Colonic mucosa (tissue), 4 donors: ENCODE measurements around the gene MTX2. TPM values are rescaled to one million over a fixed set of nuclear protein-coding genes. Genes with fewer than 3 reads are reported as not detected.

Experiments used
- DNase-seq: peaks from one replicate; pipeline ENCODE4 v3.0.0-alpha.2; 2020
- H3K27ac ChIP-seq: fragments of 200-600 bp; one replicate; pipeline ENCODE4 v1.8.0; 2021
- H3K27me3 ChIP-seq: fragments of 200-600 bp; one replicate; pipeline ENCODE4 v1.8.0; 2021
- H3K36me3 ChIP-seq: fragments of 200-600 bp; one replicate; pipeline ENCODE4 v1.8.0; 2021
- H3K4me1 ChIP-seq: fragments of 200-600 bp; one replicate; pipeline ENCODE4 v1.8.0; 2021; ENCODE audit warnings: mild to moderate bottlenecking
- H3K4me3 ChIP-seq: fragments of 200-600 bp; one replicate; pipeline ENCODE4 v1.8.0; 2021
- H3K9ac ChIP-seq, 2 donors: one replicate each; pipeline ENCODE4 v1.7.0; 2013; ENCODE audit warnings: control low read depth in 2 of 2, low read depth in 2 of 2, low read length in 2 of 2
- H3K9me3 ChIP-seq: fragments of 200-600 bp; one replicate; pipeline ENCODE4 v1.8.0; 2021
- intact Hi-C: fragments of 100-400 bp; cut with DNase I; formaldehyde crosslinking; loops from one replicate; pipeline ENCODE4 v1.14.1; 2022
- total RNA-seq, 2 donors: library from RNA; stranded (reverse); fragmentation: NEBNext Ultra II Directional in 1 of 2; extraction: Animal tissue kit (Norgen Biotek cat#: 25700) in 1 of 2; gene quantifications; one replicate each; pipeline ENCODE4 v1.2.1, GENCODE V29; 2021
- TF ChIP-seq, protein P1 (sequence below): fragments of 200-600 bp; IDR thresholded peaks from one replicate; pipeline ENCODE4 v1.8.0; 2022; ENCODE audit warnings: antibody characterized with exemption, mild to moderate bottlenecking
- donor health status: healthy.
- donor health status: DM: no; HTN: no; CAD: no.
- donor health status: DM: no; HTN: no; CAD: no.

The MTX2 gene
- total RNA-seq, 2 donors from 2014 or later: 33.4 to 34.9 TPM

DNA sequence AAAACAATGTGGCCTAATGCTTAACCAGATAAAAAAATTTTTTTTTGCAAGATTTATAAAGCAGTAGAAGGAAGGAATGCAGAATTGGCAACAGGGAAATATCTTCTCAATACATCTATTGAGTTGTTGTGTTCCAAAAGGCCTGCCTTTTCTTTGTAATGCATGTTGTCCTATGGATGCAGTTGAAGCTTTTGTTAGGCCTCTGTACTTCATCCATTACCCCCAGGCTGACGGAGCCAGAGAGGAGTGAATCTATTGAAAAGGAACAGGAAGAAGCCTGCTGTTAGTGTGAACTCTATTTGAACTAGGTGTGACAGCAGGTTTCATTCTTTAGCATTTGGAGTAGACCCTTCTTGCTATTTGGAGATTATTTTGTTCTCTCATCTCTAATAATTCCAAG is 56.5 kb downstream of the MTX2 start:
- Histone ChIP-seq H3K27ac (no peak overlapping the region), H3K4me1 (no peaks in the 10 kb centered on the region), H3K9me3 (no peaks in the 10 kb centered on the region), H3K36me3 (no peaks in the 10 kb centered on the region), H3K27me3 (no peaks in the 10 kb centered on the region), H3K9ac (no peak overlapping the region), H3K4me3 (no peak overlapping the region)
- intact Hi-C loops: no loop called here
- TF ChIP-seq, protein P1, sequence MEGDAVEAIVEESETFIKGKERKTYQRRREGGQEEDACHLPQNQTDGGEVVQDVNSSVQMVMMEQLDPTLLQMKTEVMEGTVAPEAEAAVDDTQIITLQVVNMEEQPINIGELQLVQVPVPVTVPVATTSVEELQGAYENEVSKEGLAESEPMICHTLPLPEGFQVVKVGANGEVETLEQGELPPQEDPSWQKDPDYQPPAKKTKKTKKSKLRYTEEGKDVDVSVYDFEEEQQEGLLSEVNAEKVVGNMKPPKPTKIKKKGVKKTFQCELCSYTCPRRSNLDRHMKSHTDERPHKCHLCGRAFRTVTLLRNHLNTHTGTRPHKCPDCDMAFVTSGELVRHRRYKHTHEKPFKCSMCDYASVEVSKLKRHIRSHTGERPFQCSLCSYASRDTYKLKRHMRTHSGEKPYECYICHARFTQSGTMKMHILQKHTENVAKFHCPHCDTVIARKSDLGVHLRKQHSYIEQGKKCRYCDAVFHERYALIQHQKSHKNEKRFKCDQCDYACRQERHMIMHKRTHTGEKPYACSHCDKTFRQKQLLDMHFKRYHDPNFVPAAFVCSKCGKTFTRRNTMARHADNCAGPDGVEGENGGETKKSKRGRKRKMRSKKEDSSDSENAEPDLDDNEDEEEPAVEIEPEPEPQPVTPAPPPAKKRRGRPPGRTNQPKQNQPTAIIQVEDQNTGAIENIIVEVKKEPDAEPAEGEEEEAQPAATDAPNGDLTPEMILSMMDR: no peak
- peak; percentile 31 for DNase-seq

DNA sequence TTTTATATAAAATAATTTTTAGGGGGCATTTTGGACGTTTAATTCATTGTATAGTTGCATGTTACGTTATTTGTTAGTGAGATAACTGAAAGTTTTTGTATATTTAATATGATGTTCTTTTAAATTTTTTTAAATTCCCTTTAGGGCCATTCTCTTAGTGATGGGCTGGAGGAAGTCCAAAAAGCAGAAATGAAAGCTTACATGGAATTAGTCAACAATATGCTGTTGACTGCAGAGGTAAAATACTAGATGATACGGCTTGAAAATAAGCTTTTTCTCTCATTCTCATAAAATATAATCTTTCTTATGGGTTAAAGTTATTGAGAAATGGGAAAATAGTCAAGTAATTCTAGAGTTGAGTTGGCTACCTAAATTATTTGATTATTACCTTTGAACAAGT is 58.9 kb downstream of the MTX2 start:
- H3K27ac ChIP-seq: no peak overlapping the region
- TF ChIP-seq, protein P1: no peak
- H3K4me1 ChIP-seq: no peaks in the 10 kb centered on the region
- no peak for DNase-seq
- no peaks in the 10 kb centered on the region for H3K27me3 ChIP-seq
- no peaks in the 10 kb centered on the region for H3K9me3 ChIP-seq
- no peak overlapping the region for H3K9ac ChIP-seq
- H3K36me3 ChIP-seq: no peaks in the 10 kb centered on the region
- H3K4me3 ChIP-seq: no peak overlapping the region
- intact Hi-C loops: no loop called here

DNA sequence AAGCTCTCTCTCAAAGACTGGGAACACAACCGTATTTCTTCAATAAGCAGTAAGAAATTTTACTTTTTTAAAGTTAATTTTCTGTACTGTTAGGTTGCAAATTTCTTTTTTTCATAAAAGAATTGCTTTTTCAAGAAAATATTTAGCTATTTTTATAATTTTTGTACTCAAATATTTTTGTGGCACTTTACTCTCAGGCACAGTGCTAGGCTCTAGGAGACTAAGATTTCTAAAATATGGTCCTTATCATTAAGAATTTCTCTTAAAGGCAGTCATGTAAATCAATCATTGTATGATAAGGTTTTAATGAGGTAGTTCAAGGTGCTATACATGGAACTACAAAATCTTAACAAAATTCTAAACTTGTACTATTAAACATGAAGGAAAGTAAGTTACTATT is 61.4 kb downstream of the MTX2 start:
- Histone ChIP-seq H3K27me3 (no peaks in the 10 kb centered on the region), H3K9ac (no peak overlapping the region), H3K4me3 (no peak overlapping the region), H3K9me3 (no peaks in the 10 kb centered on the region), H3K36me3 (no peaks in the 10 kb centered on the region), H3K27ac (no peak overlapping the region), H3K4me1 (no peaks in the 10 kb centered on the region)
- TF ChIP-seq, protein P1: no peak
- no peak for DNase-seq
- intact Hi-C loops: no loop called here

DNA sequence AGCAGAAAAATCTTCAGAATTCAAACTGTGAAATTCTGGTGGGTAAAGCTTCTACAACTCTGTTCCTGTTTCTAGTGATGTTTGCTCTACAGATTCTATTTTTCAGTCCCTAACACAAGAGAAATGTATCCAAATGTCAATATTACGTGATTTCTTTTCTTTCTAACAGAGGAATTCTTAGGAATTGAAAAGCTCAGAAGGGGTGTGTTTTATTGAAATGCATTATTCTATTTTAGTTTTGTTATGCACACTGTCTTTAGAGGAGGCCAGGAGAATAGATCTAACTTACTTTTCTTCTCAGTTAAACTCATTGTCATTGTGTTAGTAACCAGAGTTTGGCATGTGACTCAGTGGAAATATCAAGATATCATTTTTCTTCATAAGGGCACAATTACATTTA is 62.4 kb downstream of the MTX2 start:
- Histone ChIP-seq H3K36me3 (no peaks in the 10 kb centered on the region), H3K27ac (no peak overlapping the region), H3K4me3 (no peak overlapping the region), H3K9me3 (no peaks in the 10 kb centered on the region), H3K27me3 (no peaks in the 10 kb centered on the region), H3K4me1 (no peaks in the 10 kb centered on the region), H3K9ac (no peak overlapping the region)
- TF ChIP-seq, protein P1: no peak
- intact Hi-C loops: no loop called here
- DNase-seq: no peak

DNA sequence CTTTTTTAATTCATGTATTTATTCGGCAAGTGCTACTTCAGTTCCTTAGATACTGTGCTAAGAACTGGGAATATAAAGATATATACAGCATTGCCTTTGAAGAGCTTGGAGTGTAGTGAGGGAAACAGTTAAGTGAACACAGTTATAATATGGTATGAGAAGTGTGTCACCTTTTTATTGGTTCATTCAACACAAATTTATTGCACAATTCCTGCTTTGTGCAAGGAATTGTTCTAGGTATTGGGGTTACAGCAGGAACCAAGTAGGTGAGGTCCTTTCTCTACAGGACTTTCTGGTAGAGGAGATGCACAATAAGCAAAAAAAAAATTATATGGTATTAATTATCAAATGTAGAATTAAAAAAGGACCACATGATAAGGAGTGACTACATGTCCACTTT is 65.5 kb downstream of the MTX2 start:
- no peak overlapping the region for H3K9ac ChIP-seq
- no peaks in the 10 kb centered on the region for H3K9me3 ChIP-seq
- intact Hi-C loops: no loop called here

More for the DNA sequence above, 65.5 kb downstream of the MTX2 start:
- no peak overlapping the region for H3K27ac ChIP-seq
- no peak for DNase-seq
- no peaks in the 10 kb centered on the region for H3K4me1 ChIP-seq
- H3K4me3 ChIP-seq: no peak overlapping the region
- H3K36me3 ChIP-seq: no peaks in the 10 kb centered on the region
- TF ChIP-seq, protein P1: no peak
- H3K27me3 ChIP-seq: no peaks in the 10 kb centered on the region
